GM10248 (cell line): ENCODE measurements around the gene DEFB124.
"Not testable (repeated sequence)": the region's sequence is repeated elsewhere in the genome, so short reads cannot be mapped to it uniquely, and the experiment has no call there.

Experiments
- CTCF ChIA-PET: fragments of 300-600 bp; sonication (Branson Sonifier 250); formaldehyde crosslinking; extraction: SDS; loops from one replicate; lab custom pipeline; 2021; ENCODE audit warnings: antibody characterized with exemption; lab: Yijun Ruan, JAX
- POLR2A ChIA-PET: fragments of 350-650 bp; sonication (Branson Sonifier 250); formaldehyde crosslinking; extraction: SDS; loops from one replicate; lab custom pipeline; 2020; ENCODE audit warnings: antibody characterized with exemption; lab: Yijun Ruan, JAX
- DNase-seq: peaks from one replicate; pipeline ENCODE4 v3.0.0; 2012; ENCODE audit errors: extremely low spot score
- CTCF ChIP-seq: IDR thresholded peaks from 2 replicates; pipeline ENCODE4 v1.5.1; 2012; ENCODE audit warnings: mild to moderate bottlenecking, low read depth; ENCODE audit errors: extremely low read depth, missing control alignments, control extremely low read depth

The DEFB124 gene

GRCh38 chr20:31474758-31475427 lies at the start of gene DEFB124, which contains the start of gene REM1:
TSS of gene DEFB124 (minus strand) at chr20:31475127. CDS start at chr20:31473013, 2,114 bp downstream.
TSS of gene REM1 (plus strand) at chr20:31475288. CDS start at chr20:31476446, 1,158 bp downstream.
- POLR2A ChIA-PET = no interaction called here
- no peak for TF ChIP-seq CTCF
- CTCF ChIA-PET = interaction anchor here (0.7 to 3.3 kb wide), 6 partner anchors 12 to 138 kb away, joined by 3 to 13 read pairs (median 4); partner anchors contain the start of gene HM13
- no peak for DNase-seq

- ChIA-PET CTCF (interaction anchor here (1.2 kb wide), 1 partner anchor 89 kb away, joined by 3 read pairs; no protein-coding TSS in a partner anchor), POLR2A (interaction anchor here (0.7 kb wide), 1 partner anchor 136 kb away, joined by 3 read pairs; no protein-coding TSS in a partner anchor)
- no peak for TF ChIP-seq CTCF
- no peak for DNase-seq
Measured at GRCh38 chr20:31523361-31524283, 48.7 kb upstream of the DEFB124 start.

- TF ChIP-seq CTCF = no peak
- POLR2A ChIA-PET = interaction anchor here (0.7 kb wide), 1 partner anchor 137 kb away, joined by 3 read pairs; no protein-coding TSS in a partner anchor
- CTCF ChIA-PET = interaction anchor here (0.9 to 2.3 kb wide), 5 partner anchors 8 to 90 kb away, joined by 3 to 10 read pairs (median 4); no protein-coding TSS in a partner anchor
- DNase-seq = no peak
Measured at GRCh38 chr20:31522731-31523130, 47.8 kb upstream of the DEFB124 start.

GRCh38 chr20:31521267-31521666 lies 46.3 kb upstream of the DEFB124 start:
- ChIA-PET CTCF (interaction anchor here (0.8 to 2.3 kb wide), 9 partner anchors 13 to 91 kb away, joined by 3 to 10 read pairs (median 5); no protein-coding TSS in a partner anchor), POLR2A (interaction anchor here (0.7 kb wide), 1 partner anchor 400 kb away, joined by 6 read pairs; no protein-coding TSS in a partner anchor)
- DNase-seq = not testable (repeated sequence)

DNA sequence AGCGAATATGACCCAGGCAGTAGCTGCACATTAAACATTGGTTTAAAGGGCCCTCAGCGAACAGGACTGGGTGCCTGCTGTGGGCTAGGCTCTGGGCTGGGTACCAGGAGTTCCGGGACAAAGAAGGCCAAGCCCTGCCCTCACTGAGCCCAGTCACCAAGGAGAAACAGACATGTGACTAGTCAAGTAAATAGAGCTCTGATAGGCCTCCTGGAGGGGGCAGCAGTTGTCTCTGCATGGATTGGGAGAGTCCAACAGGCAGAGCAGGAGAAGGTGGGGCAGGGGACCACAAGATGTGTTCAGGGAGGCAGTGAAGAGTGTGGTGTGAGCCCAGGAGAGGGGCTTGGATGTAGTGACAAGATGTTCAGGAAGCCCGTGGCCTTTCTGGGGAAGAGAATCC lies 42.4 kb upstream of the DEFB124 start:
- POLR2A ChIA-PET = interaction anchor here (0.7 kb wide), 1 partner anchor 144 kb away, joined by 4 read pairs; no protein-coding TSS in a partner anchor
- CTCF ChIA-PET = interaction anchor here (2.6 kb wide), 1 partner anchor 96 kb away, joined by 8 read pairs; no protein-coding TSS in a partner anchor
- no peak for TF ChIP-seq CTCF
- DNase-seq = no peak

GRCh38 chr20:31516651-31517050 lies 41.7 kb upstream of the DEFB124 start:
- no peak for TF ChIP-seq CTCF
- DNase-seq = no peak
- ChIA-PET CTCF (interaction anchor here (1.3 to 1.4 kb wide), 2 partner anchors 13 to 41 kb away, joined by 3 to 5 read pairs; no protein-coding TSS in a partner anchor), POLR2A (no interaction called here)
